Measurements from ENCODE around the gene SEPTIN5.

Gene SEPTIN5

GRCh38 chr22:19742160-19743066 is 28.1 kb downstream of the SEPTIN5 start:
- no peaks in the 10 kb centered on the region for H3K36me3 ChIP-seq (ENCODE audit: control insufficient read depth, insufficient read depth, low read length)
- H3K27me3 ChIP-seq (replicated peaks; ENCODE audit: control insufficient read depth, insufficient read depth, low read length, poor library complexity, severe bottlenecking), result no peaks in the 10 kb centered on the region
- no peak for DNase-seq
- H3K4me3 ChIP-seq (ENCODE audit: insufficient read depth, low read depth, low read length, poor library complexity, severe bottlenecking), result no peak overlapping the region
- H3K27ac ChIP-seq (ENCODE audit: insufficient read depth, low read length, poor library complexity, severe bottlenecking), result no peak overlapping the region
- no peaks in the 10 kb centered on the region for H3K9me3 ChIP-seq (ENCODE audit: control insufficient read depth, low read length)
- no peaks in the 10 kb centered on the region for H3K4me1 ChIP-seq (ENCODE audit: control insufficient read depth, insufficient read depth, low read length, poor library complexity, severe bottlenecking)

- no peak for DNase-seq
- no peaks in the 10 kb centered on the region for H3K27me3 ChIP-seq (replicated peaks; ENCODE audit: control insufficient read depth, insufficient read depth, low read length, poor library complexity, severe bottlenecking)
- no peaks in the 10 kb centered on the region for H3K36me3 ChIP-seq (ENCODE audit: control insufficient read depth, insufficient read depth, low read length)
- no peaks in the 10 kb centered on the region for H3K9me3 ChIP-seq (ENCODE audit: control insufficient read depth, low read length)
- H3K4me3 ChIP-seq (ENCODE audit: insufficient read depth, low read depth, low read length, poor library complexity, severe bottlenecking), result no peak overlapping the region
- H3K27ac ChIP-seq (ENCODE audit: insufficient read depth, low read length, poor library complexity, severe bottlenecking), result no peak overlapping the region
- H3K4me1 ChIP-seq (ENCODE audit: control insufficient read depth, insufficient read depth, low read length, poor library complexity, severe bottlenecking), result no peaks in the 10 kb centered on the region
Observed at GRCh38 chr22:19743081-19743480, 28.8 kb downstream of the SEPTIN5 start.

- Histone ChIP-seq H3K27me3 (replicated peaks; ENCODE audit: control insufficient read depth, insufficient read depth, low read length, poor library complexity, severe bottlenecking) (no peaks in the 10 kb centered on the region), H3K36me3 (ENCODE audit: control insufficient read depth, insufficient read depth, low read length) (no peaks in the 10 kb centered on the region), H3K9me3 (ENCODE audit: control insufficient read depth, low read length) (no peaks in the 10 kb centered on the region), H3K4me3 (ENCODE audit: insufficient read depth, low read depth, low read length, poor library complexity, severe bottlenecking) (no peak overlapping the region), H3K27ac (ENCODE audit: insufficient read depth, low read length, poor library complexity, severe bottlenecking) (no peak overlapping the region), H3K4me1 (ENCODE audit: control insufficient read depth, insufficient read depth, low read length, poor library complexity, severe bottlenecking) (no peaks in the 10 kb centered on the region)
- no peak for DNase-seq
Observed at GRCh38 chr22:19743651-19744050, 29.3 kb downstream of the SEPTIN5 start.

GRCh38 chr22:19744350-19745006 is 30.2 kb downstream of the SEPTIN5 start:
- H3K27me3 ChIP-seq (replicated peaks; ENCODE audit: control insufficient read depth, insufficient read depth, low read length, poor library complexity, severe bottlenecking), result no peaks in the 10 kb centered on the region
- no peaks in the 10 kb centered on the region for H3K9me3 ChIP-seq (ENCODE audit: control insufficient read depth, low read length)
- H3K36me3 ChIP-seq (ENCODE audit: control insufficient read depth, insufficient read depth, low read length), result no peaks in the 10 kb centered on the region
- no peak overlapping the region for H3K27ac ChIP-seq (ENCODE audit: insufficient read depth, low read length, poor library complexity, severe bottlenecking)
- H3K4me3 ChIP-seq (ENCODE audit: insufficient read depth, low read depth, low read length, poor library complexity, severe bottlenecking), result no peak overlapping the region
- no peaks in the 10 kb centered on the region for H3K4me1 ChIP-seq (ENCODE audit: control insufficient read depth, insufficient read depth, low read length, poor library complexity, severe bottlenecking)
- DNase-seq, result no peak

- no peak for DNase-seq
- H3K4me1 ChIP-seq (ENCODE audit: control insufficient read depth, insufficient read depth, low read length, poor library complexity, severe bottlenecking), result no peaks in the 10 kb centered on the region
- no peak overlapping the region for H3K27ac ChIP-seq (ENCODE audit: insufficient read depth, low read length, poor library complexity, severe bottlenecking)
- no peaks in the 10 kb centered on the region for H3K9me3 ChIP-seq (ENCODE audit: control insufficient read depth, low read length)
- H3K4me3 ChIP-seq (ENCODE audit: insufficient read depth, low read depth, low read length, poor library complexity, severe bottlenecking), result no peak overlapping the region
- no peaks in the 10 kb centered on the region for H3K27me3 ChIP-seq (replicated peaks; ENCODE audit: control insufficient read depth, insufficient read depth, low read length, poor library complexity, severe bottlenecking)
- no peaks in the 10 kb centered on the region for H3K36me3 ChIP-seq (ENCODE audit: control insufficient read depth, insufficient read depth, low read length)
Observed at GRCh38 chr22:19745155-19746101, 31.1 kb downstream of the SEPTIN5 start.

- Histone ChIP-seq H3K4me1 (ENCODE audit: control insufficient read depth, insufficient read depth, low read length, poor library complexity, severe bottlenecking) (no peaks in the 10 kb centered on the region), H3K4me3 (ENCODE audit: insufficient read depth, low read depth, low read length, poor library complexity, severe bottlenecking) (no peak overlapping the region), H3K27ac (ENCODE audit: insufficient read depth, low read length, poor library complexity, severe bottlenecking) (no peak overlapping the region), H3K36me3 (ENCODE audit: control insufficient read depth, insufficient read depth, low read length) (no peaks in the 10 kb centered on the region), H3K27me3 (replicated peaks; ENCODE audit: control insufficient read depth, insufficient read depth, low read length, poor library complexity, severe bottlenecking) (no peaks in the 10 kb centered on the region), H3K9me3 (ENCODE audit: control insufficient read depth, low read length) (no peaks in the 10 kb centered on the region)
- no peak for DNase-seq
Observed at GRCh38 chr22:19746726-19747125, 32.4 kb downstream of the SEPTIN5 start.

- H3K27ac ChIP-seq (ENCODE audit: insufficient read depth, low read length, poor library complexity, severe bottlenecking), result no peak overlapping the region
- H3K9me3 ChIP-seq (ENCODE audit: control insufficient read depth, low read length), result no peaks in the 10 kb centered on the region
- no peaks in the 10 kb centered on the region for H3K27me3 ChIP-seq (replicated peaks; ENCODE audit: control insufficient read depth, insufficient read depth, low read length, poor library complexity, severe bottlenecking)
- H3K4me1 ChIP-seq (ENCODE audit: control insufficient read depth, insufficient read depth, low read length, poor library complexity, severe bottlenecking), result no peaks in the 10 kb centered on the region
- H3K36me3 ChIP-seq (ENCODE audit: control insufficient read depth, insufficient read depth, low read length), result no peaks in the 10 kb centered on the region
- no peak for DNase-seq
- H3K4me3 ChIP-seq (ENCODE audit: insufficient read depth, low read depth, low read length, poor library complexity, severe bottlenecking), result no peak overlapping the region
Observed at GRCh38 chr22:19747551-19747950, 33.2 kb downstream of the SEPTIN5 start.

GRCh38 chr22:19748139-19748538 is 33.8 kb downstream of the SEPTIN5 start:
- Histone ChIP-seq H3K4me1 (ENCODE audit: control insufficient read depth, insufficient read depth, low read length, poor library complexity, severe bottlenecking) (no peaks in the 10 kb centered on the region), H3K27me3 (replicated peaks; ENCODE audit: control insufficient read depth, insufficient read depth, low read length, poor library complexity, severe bottlenecking) (no peaks in the 10 kb centered on the region), H3K27ac (ENCODE audit: insufficient read depth, low read length, poor library complexity, severe bottlenecking) (no peak overlapping the region), H3K9me3 (ENCODE audit: control insufficient read depth, low read length) (no peaks in the 10 kb centered on the region), H3K4me3 (ENCODE audit: insufficient read depth, low read depth, low read length, poor library complexity, severe bottlenecking) (no peak overlapping the region), H3K36me3 (ENCODE audit: control insufficient read depth, insufficient read depth, low read length) (no peaks in the 10 kb centered on the region)
- no peak for DNase-seq

- Histone ChIP-seq H3K9me3 (ENCODE audit: control insufficient read depth, low read length) (no peaks in the 10 kb centered on the region), H3K36me3 (ENCODE audit: control insufficient read depth, insufficient read depth, low read length) (no peaks in the 10 kb centered on the region), H3K4me3 (ENCODE audit: insufficient read depth, low read depth, low read length, poor library complexity, severe bottlenecking) (no peak overlapping the region), H3K27me3 (replicated peaks; ENCODE audit: control insufficient read depth, insufficient read depth, low read length, poor library complexity, severe bottlenecking) (no peaks in the 10 kb centered on the region), H3K4me1 (ENCODE audit: control insufficient read depth, insufficient read depth, low read length, poor library complexity, severe bottlenecking) (no peaks in the 10 kb centered on the region), H3K27ac (ENCODE audit: insufficient read depth, low read length, poor library complexity, severe bottlenecking) (no peak overlapping the region)
- no peak for DNase-seq
Observed at GRCh38 chr22:19748991-19749664, 34.8 kb downstream of the SEPTIN5 start.
